Measurements from ENCODE around the gene CPNE2. TPM values are rescaled to one million over a fixed set of nuclear protein-coding genes. Genes with fewer than 3 reads are reported as not detected.

CPNE2 gene
- total RNA-seq (2014; rRNA removed; shearing (Covaris generic)) = 19.4 and 21.1 TPM in 2 replicates

GRCh38 chr16:57091975-57092785 is at the start of gene CPNE2:
Gene CPNE2 (plus strand): TSS chr16:57092583. CDS start chr16:57110743, 18,160 bp downstream.
- Histone ChIP-seq H3K4me3 (ENCODE audit: insufficient read depth, low read depth, low read length) (peak within 1 kb of the TSS; percentile 71), H3K27me3 (ENCODE audit: control insufficient read depth, insufficient read depth, low read length) (peaks cover 21% of the 10 kb centered on the region), H3K36me3 (replicated peaks; ENCODE audit: control insufficient read depth, insufficient read depth, low read length) (no peaks in the 10 kb centered on the region)
- peak; percentile 93 for DNase-seq

GRCh38 chr16:57043248-57043647 is 49.1 kb upstream of the CPNE2 start:
- Histone ChIP-seq H3K27me3 (ENCODE audit: control insufficient read depth, insufficient read depth, low read length) (no peaks in the 10 kb centered on the region), H3K4me3 (ENCODE audit: insufficient read depth, low read depth, low read length) (no peak overlapping the region), H3K36me3 (replicated peaks; ENCODE audit: control insufficient read depth, insufficient read depth, low read length) (no peaks in the 10 kb centered on the region)
- no peak for DNase-seq

- H3K4me3 ChIP-seq (ENCODE audit: insufficient read depth, low read depth, low read length) = no peak overlapping the region
- H3K36me3 ChIP-seq (replicated peaks; ENCODE audit: control insufficient read depth, insufficient read depth, low read length) = no peaks in the 10 kb centered on the region
- H3K27me3 ChIP-seq (ENCODE audit: control insufficient read depth, insufficient read depth, low read length) = no peaks in the 10 kb centered on the region
- no peak for DNase-seq
Observed at GRCh38 chr16:57044931-57045693, 47.3 kb upstream of the CPNE2 start.

GRCh38 chr16:57045694-57046381 is 46.5 kb upstream of the CPNE2 start:
- no peaks in the 10 kb centered on the region for H3K27me3 ChIP-seq (ENCODE audit: control insufficient read depth, insufficient read depth, low read length)
- peak; percentile 93 for DNase-seq
- H3K36me3 ChIP-seq (replicated peaks; ENCODE audit: control insufficient read depth, insufficient read depth, low read length) = no peaks in the 10 kb centered on the region
- no peak overlapping the region for H3K4me3 ChIP-seq (ENCODE audit: insufficient read depth, low read depth, low read length)

GRCh38 chr16:57048095-57048494 is 44.3 kb upstream of the CPNE2 start:
- Histone ChIP-seq H3K27me3 (ENCODE audit: control insufficient read depth, insufficient read depth, low read length) (no peaks in the 10 kb centered on the region), H3K36me3 (replicated peaks; ENCODE audit: control insufficient read depth, insufficient read depth, low read length) (no peaks in the 10 kb centered on the region), H3K4me3 (ENCODE audit: insufficient read depth, low read depth, low read length) (no peak overlapping the region)
- DNase-seq = no peak

- H3K27me3 ChIP-seq (ENCODE audit: control insufficient read depth, insufficient read depth, low read length) = no peaks in the 10 kb centered on the region
- no peak for DNase-seq
- H3K36me3 ChIP-seq (replicated peaks; ENCODE audit: control insufficient read depth, insufficient read depth, low read length) = no peaks in the 10 kb centered on the region
- H3K4me3 ChIP-seq (ENCODE audit: insufficient read depth, low read depth, low read length) = no peak overlapping the region
Observed at GRCh38 chr16:57049678-57050077, 42.7 kb upstream of the CPNE2 start.

- no peak for DNase-seq
- H3K27me3 ChIP-seq (ENCODE audit: control insufficient read depth, insufficient read depth, low read length) = no peaks in the 10 kb centered on the region
- no peaks in the 10 kb centered on the region for H3K36me3 ChIP-seq (replicated peaks; ENCODE audit: control insufficient read depth, insufficient read depth, low read length)
- H3K4me3 ChIP-seq (ENCODE audit: insufficient read depth, low read depth, low read length) = no peak overlapping the region
Observed at GRCh38 chr16:57051696-57052228, 40.6 kb upstream of the CPNE2 start.

- no peak for DNase-seq
- H3K36me3 ChIP-seq (replicated peaks; ENCODE audit: control insufficient read depth, insufficient read depth, low read length) = no peaks in the 10 kb centered on the region
- no peak overlapping the region for H3K4me3 ChIP-seq (ENCODE audit: insufficient read depth, low read depth, low read length)
- H3K27me3 ChIP-seq (ENCODE audit: control insufficient read depth, insufficient read depth, low read length) = no peaks in the 10 kb centered on the region
Observed at GRCh38 chr16:57053206-57053605, 39.2 kb upstream of the CPNE2 start.

- no peak overlapping the region for H3K4me3 ChIP-seq (ENCODE audit: insufficient read depth, low read depth, low read length)
- no peaks in the 10 kb centered on the region for H3K36me3 ChIP-seq (replicated peaks; ENCODE audit: control insufficient read depth, insufficient read depth, low read length)
- H3K27me3 ChIP-seq (ENCODE audit: control insufficient read depth, insufficient read depth, low read length) = no peaks in the 10 kb centered on the region
- DNase-seq = no peak
Observed at GRCh38 chr16:57054338-57054737, 38.0 kb upstream of the CPNE2 start.

- Histone ChIP-seq H3K4me3 (ENCODE audit: insufficient read depth, low read depth, low read length) (no peak overlapping the region), H3K27me3 (ENCODE audit: control insufficient read depth, insufficient read depth, low read length) (no peaks in the 10 kb centered on the region), H3K36me3 (replicated peaks; ENCODE audit: control insufficient read depth, insufficient read depth, low read length) (no peaks in the 10 kb centered on the region)
- DNase-seq = no peak
Observed at GRCh38 chr16:57054771-57055170, 37.6 kb upstream of the CPNE2 start.

GRCh38 chr16:57055671-57056070 is 36.7 kb upstream of the CPNE2 start:
- peak; percentile 59 for DNase-seq
- H3K4me3 ChIP-seq (ENCODE audit: insufficient read depth, low read depth, low read length) = no peak overlapping the region
- H3K27me3 ChIP-seq (ENCODE audit: control insufficient read depth, insufficient read depth, low read length) = no peaks in the 10 kb centered on the region

GRCh38 chr16:57058291-57058861 is 34.0 kb upstream of the CPNE2 start:
- no peaks in the 10 kb centered on the region for H3K27me3 ChIP-seq (ENCODE audit: control insufficient read depth, insufficient read depth, low read length)
- no peak overlapping the region for H3K4me3 ChIP-seq (ENCODE audit: insufficient read depth, low read depth, low read length)
- no peak for DNase-seq
- no peaks in the 10 kb centered on the region for H3K36me3 ChIP-seq (replicated peaks; ENCODE audit: control insufficient read depth, insufficient read depth, low read length)

More at GRCh38 chr16:57055671-57056070, 36.7 kb upstream of the CPNE2 start:
- no peaks in the 10 kb centered on the region for H3K36me3 ChIP-seq (replicated peaks; ENCODE audit: control insufficient read depth, insufficient read depth, low read length)

GRCh38 chr16:57060323-57061083 is 31.9 kb upstream of the CPNE2 start:
- no peaks in the 10 kb centered on the region for H3K27me3 ChIP-seq (ENCODE audit: control insufficient read depth, insufficient read depth, low read length)
- no peaks in the 10 kb centered on the region for H3K36me3 ChIP-seq (replicated peaks; ENCODE audit: control insufficient read depth, insufficient read depth, low read length)
- DNase-seq = no peak
- no peak overlapping the region for H3K4me3 ChIP-seq (ENCODE audit: insufficient read depth, low read depth, low read length)

Measured in H7 (cell line).